HG02571 (cell line): Measurements from ENCODE around the gene COLEC12.

ENCODE experiments used
- ATAC-seq: cut with Tn5 transposase; IDR thresholded peaks from one replicate; pipeline ENCODE4 v1.9.1; 2021; ENCODE audit warnings: mild to moderate bottlenecking, moderate library complexity; ENCODE audit not compliant: unreplicated experiment

Gene COLEC12

GRCh38 chr18:364256-364826, 136.2 kb downstream of the COLEC12 start:
- ATAC-seq, result no peak

DNA sequence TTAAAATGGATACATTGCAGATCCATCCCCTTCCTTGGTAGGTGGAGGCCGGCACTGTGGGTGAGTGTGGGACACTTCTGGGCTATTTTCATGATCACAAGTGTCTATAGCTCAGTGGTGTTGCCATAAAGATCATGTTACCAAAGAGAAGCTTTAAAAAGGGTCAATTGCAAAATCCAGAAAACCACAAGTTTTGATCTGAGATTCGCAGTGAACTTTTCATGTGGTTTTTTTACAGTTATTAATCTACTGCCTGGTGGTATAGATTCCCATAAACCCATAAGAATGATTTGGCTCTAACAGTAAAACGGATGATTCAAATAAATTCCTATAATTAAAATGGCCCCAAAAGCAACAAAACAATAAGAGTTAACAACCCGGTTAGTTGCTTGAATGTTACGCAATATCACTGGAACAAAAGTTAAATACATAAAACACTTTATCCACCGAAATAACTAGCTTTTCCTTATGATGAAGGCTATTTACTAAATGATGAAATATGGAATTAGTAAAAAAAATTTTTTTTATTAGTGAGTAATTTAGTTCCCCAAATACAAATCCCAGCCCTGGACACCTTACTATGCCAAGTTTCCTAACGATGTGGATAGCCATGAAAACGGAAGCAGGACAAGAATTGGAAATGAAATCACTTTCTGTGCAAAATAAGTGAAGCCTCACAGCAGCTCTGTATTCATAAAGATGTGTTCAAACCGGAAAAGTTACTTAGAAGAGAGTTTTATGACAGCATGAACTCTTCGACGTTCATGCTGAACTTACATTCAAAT, 137.0 kb downstream of the COLEC12 start:
- no peak for ATAC-seq

- no peak for ATAC-seq
These were observed 137.9 kb downstream of the COLEC12 start for GRCh38 chr18:362311-363290.

GRCh38 chr18:361941-362310, 138.6 kb downstream of the COLEC12 start:
- no peak for ATAC-seq

DNA sequence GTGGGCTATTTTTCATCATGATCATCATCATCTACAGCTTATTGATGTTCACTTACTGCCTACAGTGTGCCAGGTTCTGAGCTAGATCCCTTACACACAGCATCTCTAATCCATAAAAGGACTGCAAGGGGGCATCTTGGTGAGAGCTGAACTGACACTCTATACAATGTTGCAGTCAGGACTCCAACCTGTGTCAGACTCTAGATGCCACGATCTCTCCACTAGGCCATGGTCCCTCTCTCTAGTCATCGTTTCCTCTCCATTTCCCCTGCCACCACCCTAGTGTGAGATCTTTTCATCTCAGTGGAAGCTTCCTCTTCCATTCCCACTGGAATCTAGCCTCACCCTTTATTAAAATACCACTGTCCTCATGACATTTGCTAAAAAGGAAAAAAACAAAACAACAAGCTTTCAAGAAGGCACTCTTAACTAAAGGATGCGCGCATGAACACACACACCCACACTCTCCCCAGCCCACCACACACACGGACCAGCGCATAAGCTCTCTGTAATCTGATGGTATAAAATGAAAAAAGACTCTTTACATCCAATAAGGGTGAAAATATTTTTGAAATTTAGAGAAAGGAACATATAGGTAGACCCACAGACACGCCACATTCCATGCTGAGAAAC, 139.3 kb downstream of the COLEC12 start:
- ATAC-seq, result no peak

DNA sequence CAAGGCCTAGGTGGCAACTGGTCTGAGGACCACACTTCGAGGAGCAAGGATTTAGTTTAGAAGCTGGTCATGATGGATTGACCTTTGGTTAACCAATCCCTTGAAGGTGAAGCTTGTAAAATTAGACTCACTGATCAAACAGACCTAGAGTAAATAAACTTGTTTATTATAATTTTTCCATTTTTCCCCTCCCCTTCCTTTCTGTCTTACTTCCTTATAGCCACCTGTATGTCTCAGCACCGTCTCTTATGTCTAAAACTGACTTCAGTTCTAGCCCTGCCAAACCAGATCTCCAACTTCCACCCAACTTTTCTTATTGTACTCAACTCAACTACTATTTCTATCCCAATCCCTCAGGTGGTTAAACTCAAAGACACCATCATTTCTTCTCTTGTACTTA, 139.8 kb downstream of the COLEC12 start:
- no peak for ATAC-seq

- ATAC-seq, result no peak
These were observed 143.7 kb downstream of the COLEC12 start for GRCh38 chr18:356778-357177.

- ATAC-seq, result no peak
These were observed 144.8 kb downstream of the COLEC12 start for GRCh38 chr18:355678-356077.

DNA sequence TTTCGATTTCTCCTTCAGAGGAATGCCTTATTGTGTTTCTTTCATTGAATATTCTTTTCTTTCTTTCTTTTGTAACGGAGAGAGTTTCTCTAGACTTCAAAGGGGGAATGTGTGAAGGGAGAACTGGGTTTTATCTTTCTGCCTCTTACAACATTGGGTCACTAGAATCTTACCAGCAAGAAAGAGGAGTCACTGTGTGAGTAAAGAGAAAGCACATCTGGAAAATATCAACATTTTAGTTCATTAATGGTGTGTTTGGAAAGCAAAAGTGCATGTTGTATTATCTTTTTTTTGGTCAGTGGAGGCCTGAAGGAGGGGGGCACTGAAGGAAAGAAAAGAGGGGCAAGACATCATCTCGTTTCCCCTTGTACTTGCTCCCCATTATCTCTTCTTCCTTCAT, 146.0 kb downstream of the COLEC12 start:
- ATAC-seq, result no peak

- no peak for ATAC-seq
These were observed 146.5 kb downstream of the COLEC12 start for GRCh38 chr18:354003-354402.

GRCh38 chr18:352438-352837, 148.1 kb downstream of the COLEC12 start:
- ATAC-seq, result no peak

DNA sequence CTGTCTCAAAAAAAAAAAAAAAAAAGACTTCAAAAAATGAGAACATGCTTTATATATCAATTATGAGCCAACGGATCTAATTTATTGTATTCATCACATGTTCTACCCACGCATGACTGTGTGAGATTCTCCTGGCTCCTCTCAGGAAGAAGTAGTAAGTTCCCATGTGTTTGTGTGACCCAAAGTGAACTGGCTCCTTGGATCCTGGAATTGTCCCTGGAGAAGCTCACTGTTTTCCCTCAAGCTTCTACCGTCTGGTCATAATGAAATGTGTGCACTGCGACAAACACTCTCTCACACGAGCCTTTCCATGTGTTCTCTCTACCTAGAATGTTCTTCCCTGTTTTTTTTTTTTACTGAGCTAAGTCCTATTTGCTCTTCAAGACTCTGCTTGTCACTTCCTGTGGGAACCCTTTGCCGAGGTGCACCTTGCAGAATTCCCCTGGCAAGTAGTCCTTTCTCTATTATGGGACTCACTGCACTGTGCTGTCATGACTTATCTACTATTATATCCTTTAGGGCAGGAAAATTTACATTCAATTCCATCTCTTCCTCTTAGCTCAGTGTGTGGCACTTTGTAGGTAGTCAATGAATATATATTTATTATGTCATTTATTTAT, 149.4 kb downstream of the COLEC12 start:
- ATAC-seq, result no peak

DNA sequence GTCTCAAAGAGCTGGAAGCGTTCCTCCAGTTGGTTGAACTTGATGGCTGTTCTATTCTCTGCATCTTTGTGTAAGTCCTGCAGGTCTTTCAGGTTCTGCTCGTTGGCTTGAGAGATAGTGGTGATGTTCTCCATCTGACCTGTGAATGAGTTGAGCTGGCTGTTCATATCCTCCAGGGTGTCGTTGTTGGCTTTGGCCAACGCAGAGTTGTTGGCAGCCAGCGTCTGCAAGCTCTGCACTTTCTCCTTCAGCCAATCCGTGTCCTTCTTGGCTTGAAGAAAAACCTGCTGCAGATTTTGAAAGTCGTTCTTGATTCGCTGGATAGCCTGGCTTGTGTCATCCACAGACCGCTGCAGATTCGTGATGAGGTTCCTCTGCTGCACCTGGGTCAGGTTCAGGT, 153.9 kb downstream of the COLEC12 start:
- no peak for ATAC-seq

GRCh38 chr18:341102-341501, 159.4 kb downstream of the COLEC12 start:
- no peak for ATAC-seq

GRCh38 chr18:340044-340443, 160.5 kb downstream of the COLEC12 start:
- ATAC-seq, result no peak

- ATAC-seq, result no peak
These were observed 161.3 kb downstream of the COLEC12 start for GRCh38 chr18:339200-339599.

GRCh38 chr18:336713-337112, 163.8 kb downstream of the COLEC12 start:
- ATAC-seq, result no peak

DNA sequence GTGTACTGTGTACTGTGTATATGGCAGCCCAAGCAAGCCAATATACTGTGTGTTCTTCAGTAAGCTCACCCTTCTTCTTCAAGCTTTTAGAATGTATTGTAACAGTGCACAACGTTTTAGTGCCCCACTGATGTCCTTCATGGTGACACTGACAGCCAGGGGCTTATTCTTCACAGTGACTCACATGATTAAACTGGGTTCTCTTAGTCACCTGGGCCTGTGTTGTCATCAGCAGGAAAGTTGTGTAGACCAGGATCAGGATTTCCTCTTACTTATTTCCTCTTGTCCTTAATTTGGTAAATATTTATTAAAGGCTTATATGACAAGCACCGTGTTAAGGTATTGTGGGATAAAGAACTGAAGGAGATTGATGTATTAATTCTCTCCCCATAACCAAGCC, 164.8 kb downstream of the COLEC12 start:
- no peak for ATAC-seq

GRCh38 chr18:334575-335132, 165.8 kb downstream of the COLEC12 start:
- ATAC-seq, result no peak

DNA sequence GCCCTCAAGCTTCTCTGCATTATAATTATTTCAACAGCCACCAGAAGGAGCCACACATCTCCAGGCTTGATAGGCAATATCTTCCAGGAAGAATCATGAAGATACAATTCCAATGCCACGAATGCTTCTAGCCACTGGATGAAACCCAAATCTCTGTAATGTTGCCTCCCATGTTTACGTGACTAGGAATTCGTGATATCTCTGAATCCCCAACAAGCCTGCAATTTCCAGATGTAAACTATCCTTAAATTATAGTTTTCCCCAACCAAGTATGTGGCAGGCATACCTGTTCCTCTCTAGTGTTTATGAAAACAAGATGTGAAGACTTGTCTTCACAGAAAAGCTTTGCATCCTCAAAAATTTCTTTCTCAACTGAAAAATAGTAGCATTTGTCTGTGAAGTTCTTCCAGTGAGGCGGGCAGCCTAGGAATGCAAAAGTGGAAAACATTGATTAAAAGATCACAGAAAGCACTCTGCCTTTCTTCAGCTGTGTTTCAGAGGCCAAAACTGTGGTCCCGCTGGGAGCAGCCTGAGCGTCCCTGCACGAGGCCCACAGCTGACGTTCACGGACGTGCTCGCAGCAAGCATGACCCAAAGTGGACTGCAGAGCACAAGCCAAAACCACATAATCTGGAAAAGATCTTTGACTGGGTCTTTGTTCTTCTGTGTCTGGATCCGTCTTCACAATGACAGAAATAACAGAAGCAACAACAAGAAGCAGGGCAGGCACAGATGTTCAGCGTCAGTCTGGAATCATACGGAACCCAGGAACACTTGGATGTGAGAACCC, 167.6 kb downstream of the COLEC12 start:
- no peak for ATAC-seq
